Measurements from ENCODE around the gene GRAP. TPM values are rescaled to one million over a fixed set of nuclear protein-coding genes. Genes with fewer than 3 reads are reported as not detected.

Gene GRAP
- total RNA-seq, 4 donors from 2014 or later, result 1.1 to 3.1 (median 1.9) TPM

DNA sequence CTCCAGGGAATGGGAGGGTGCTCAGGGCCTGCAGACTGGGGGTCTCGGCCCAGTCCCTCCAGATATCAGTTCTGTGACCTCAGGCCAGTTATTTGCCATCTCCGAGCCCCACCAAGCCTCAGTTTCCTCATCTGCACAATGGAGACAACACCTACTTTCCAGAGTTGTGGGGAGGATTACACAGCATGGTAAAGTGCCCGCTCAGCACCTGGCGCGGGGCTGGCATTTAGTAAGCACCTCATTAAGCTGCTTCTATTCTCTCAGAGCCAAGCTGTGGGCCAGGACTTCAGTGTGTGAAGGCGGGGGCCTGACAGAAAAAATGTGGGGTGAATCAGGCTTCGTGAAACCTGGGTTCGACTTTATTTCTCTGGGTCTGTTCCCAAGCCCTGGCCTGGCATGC is 47.4 kb downstream of the GRAP start:
- DNase-seq (ENCODE audit: low spot score in 2 of 2), result no peak
- Histone ChIP-seq H3K4me1 (peaks cover 68% of the 10 kb centered on the region), H3K4me3 (peak overlapping the region; percentile 68), H3K9me3 (no peaks in the 10 kb centered on the region), H3K27me3 (no peaks in the 10 kb centered on the region), H3K36me3 (no peaks in the 10 kb centered on the region), H3K27ac (peak overlapping the region; percentile 88)
- no peak for TF ChIP-seq EP300 (IDR thresholded peaks at IDR 0.05)
- no peak for TF ChIP-seq POLR2AphosphoS5 (IDR thresholded peaks at IDR 0.05)
- TF ChIP-seq POLR2A (IDR thresholded peaks at IDR 0.05), result no peak
- WGBS, result 53% methylated on average over 8 of the region's 8 CpGs

DNA sequence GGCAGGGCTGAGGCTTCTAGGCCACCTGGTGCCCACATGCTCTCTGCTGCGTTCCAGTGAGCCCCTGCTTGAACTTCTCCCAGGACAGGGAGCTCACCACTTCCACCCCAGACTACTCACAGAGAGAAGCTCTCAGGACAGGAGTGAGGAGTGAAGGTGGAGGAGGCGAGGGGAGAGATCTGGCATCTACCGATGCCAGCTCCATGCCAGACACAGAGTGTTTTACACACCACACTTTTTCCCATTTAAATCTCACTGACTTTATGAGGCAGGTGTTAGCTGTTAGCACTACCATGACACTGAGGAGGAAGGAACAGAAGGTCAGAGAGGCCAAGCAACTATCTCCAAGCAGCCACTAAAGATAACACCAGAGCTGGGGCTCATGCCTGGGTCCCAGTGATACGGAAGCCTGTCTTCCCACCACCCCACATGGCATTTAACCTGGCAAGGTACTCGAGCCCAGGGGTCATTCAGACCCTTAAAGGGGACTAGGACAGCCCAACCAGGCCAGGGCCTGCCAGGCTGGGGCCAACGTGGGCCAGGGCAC is 49.0 kb downstream of the GRAP start:
- Histone ChIP-seq H3K4me1 (peaks cover 68% of the 10 kb centered on the region), H3K4me3 (no peak overlapping the region), H3K27me3 (no peaks in the 10 kb centered on the region), H3K36me3 (no peaks in the 10 kb centered on the region), H3K9me3 (no peaks in the 10 kb centered on the region), H3K27ac (no peak overlapping the region)
- TF ChIP-seq, protein P1, sequence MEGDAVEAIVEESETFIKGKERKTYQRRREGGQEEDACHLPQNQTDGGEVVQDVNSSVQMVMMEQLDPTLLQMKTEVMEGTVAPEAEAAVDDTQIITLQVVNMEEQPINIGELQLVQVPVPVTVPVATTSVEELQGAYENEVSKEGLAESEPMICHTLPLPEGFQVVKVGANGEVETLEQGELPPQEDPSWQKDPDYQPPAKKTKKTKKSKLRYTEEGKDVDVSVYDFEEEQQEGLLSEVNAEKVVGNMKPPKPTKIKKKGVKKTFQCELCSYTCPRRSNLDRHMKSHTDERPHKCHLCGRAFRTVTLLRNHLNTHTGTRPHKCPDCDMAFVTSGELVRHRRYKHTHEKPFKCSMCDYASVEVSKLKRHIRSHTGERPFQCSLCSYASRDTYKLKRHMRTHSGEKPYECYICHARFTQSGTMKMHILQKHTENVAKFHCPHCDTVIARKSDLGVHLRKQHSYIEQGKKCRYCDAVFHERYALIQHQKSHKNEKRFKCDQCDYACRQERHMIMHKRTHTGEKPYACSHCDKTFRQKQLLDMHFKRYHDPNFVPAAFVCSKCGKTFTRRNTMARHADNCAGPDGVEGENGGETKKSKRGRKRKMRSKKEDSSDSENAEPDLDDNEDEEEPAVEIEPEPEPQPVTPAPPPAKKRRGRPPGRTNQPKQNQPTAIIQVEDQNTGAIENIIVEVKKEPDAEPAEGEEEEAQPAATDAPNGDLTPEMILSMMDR (IDR thresholded peaks at IDR 0.05), result no peak
- TF ChIP-seq POLR2A (IDR thresholded peaks at IDR 0.05) (no peak), EP300 (IDR thresholded peaks at IDR 0.05) (no peak), POLR2AphosphoS5 (IDR thresholded peaks at IDR 0.05) (no peak)
- WGBS, result 51% methylated on average over 3 of the region's 6 CpGs
- no peak for DNase-seq (ENCODE audit: low spot score in 2 of 2)

DNA sequence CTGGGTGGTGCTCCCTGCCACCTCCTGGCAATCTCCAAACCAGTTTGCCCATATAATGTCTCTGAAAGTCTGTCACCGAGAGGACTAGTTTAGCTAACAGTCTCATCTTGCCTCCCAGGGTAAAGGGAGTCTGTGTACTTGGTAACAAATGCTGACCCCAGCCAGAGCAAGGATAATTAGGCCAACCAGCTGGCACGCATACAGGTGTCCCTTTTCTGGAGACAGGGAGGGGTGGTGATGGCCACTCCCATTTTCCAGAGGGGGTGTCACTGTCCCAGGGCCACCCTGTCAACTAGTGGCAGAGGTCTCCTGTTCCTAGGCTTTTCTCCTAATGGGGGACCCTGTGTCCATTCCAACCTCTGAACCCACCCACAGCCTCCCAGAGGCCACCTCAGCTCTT is 50.3 kb downstream of the GRAP start:
- Histone ChIP-seq H3K27ac (no peak overlapping the region), H3K27me3 (no peaks in the 10 kb centered on the region), H3K4me3 (no peak overlapping the region), H3K4me1 (peaks cover 68% of the 10 kb centered on the region), H3K36me3 (no peaks in the 10 kb centered on the region), H3K9me3 (no peaks in the 10 kb centered on the region)
- 80% methylated on average over 1 of the region's 2 CpGs for WGBS
- no peak for TF ChIP-seq EP300 (IDR thresholded peaks at IDR 0.05)
- TF ChIP-seq, protein P1 (IDR thresholded peaks at IDR 0.05), result no peak
- TF ChIP-seq POLR2A (IDR thresholded peaks at IDR 0.05), result no peak
- no peak for TF ChIP-seq POLR2AphosphoS5 (IDR thresholded peaks at IDR 0.05)
- no peak for DNase-seq (ENCODE audit: low spot score in 2 of 2)

DNA sequence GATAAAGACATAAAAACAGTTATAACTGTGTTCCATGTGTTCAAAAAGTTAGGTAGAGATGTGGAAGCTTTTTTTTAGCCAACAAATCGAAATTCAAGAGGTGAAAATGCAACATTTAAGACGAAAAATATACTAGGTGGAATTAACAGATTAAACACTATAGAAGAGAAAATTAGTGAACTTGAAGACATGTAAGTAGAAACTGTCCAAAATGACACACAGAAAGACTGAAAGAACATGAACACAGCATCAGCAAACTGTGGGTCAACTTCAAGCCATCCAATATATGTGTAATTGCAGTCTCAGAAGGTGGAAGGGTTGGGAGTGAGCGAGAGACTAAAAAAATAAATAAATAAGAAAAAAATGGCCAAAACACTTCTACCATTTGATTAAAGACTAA is 51.5 kb downstream of the GRAP start:
- peaks cover 72% of the 10 kb centered on the region for H3K4me1 ChIP-seq
- no peak for DNase-seq (ENCODE audit: low spot score in 2 of 2)
- no peaks in the 10 kb centered on the region for H3K36me3 ChIP-seq
- no peaks in the 10 kb centered on the region for H3K27me3 ChIP-seq
- whole genome bisulfite sequencing, result 89% methylated on average over 3 of the region's 3 CpGs
- TF ChIP-seq POLR2AphosphoS5 (IDR thresholded peaks at IDR 0.05), result no peak
- no peak for TF ChIP-seq POLR2A (IDR thresholded peaks at IDR 0.05)
- TF ChIP-seq, protein P1 (IDR thresholded peaks at IDR 0.05), result no peak
- TF ChIP-seq EP300 (IDR thresholded peaks at IDR 0.05), result no peak
- no peak overlapping the region for H3K27ac ChIP-seq
- H3K9me3 ChIP-seq, result no peaks in the 10 kb centered on the region
- H3K4me3 ChIP-seq, result no peak overlapping the region

DNA sequence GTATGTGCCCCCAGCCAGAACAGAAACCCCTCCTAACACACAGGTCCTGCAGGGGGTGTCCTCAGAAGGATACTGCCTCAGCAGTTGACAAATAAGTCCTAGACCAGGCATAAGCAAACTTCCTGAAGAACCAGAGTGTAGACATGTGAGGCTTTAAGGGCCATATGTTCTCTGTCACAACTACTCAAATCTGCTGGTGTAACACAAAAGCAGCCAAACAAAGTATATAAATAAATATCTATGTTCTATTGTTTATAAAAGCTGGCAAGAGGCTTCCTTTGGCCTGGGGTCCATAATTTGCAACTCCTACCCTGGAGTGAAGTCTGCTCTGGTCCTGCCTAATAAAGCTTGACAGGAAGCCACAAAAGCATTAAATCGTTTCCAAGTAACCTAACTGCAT is 52.1 kb downstream of the GRAP start:
- Histone ChIP-seq H3K27ac (no peak overlapping the region), H3K27me3 (no peaks in the 10 kb centered on the region), H3K36me3 (no peaks in the 10 kb centered on the region), H3K4me3 (peak overlapping the region; percentile 13), H3K4me1 (peaks cover 72% of the 10 kb centered on the region), H3K9me3 (no peaks in the 10 kb centered on the region)
- DNase-seq (ENCODE audit: low spot score in 2 of 2), result no peak
- WGBS, result 14% methylated on average over 1 of the region's 1 CpG
- no peak for TF ChIP-seq POLR2AphosphoS5 (IDR thresholded peaks at IDR 0.05)
- TF ChIP-seq, protein P1 (IDR thresholded peaks at IDR 0.05), result no peak
